ENCODE results near the gene POU3F3.

Gene POU3F3

GRCh38 chr2:104861351-104862057 is 7.6 kb downstream of the POU3F3 start:
- no peak for TF ChIP-seq CTCF (IDR thresholded peaks at IDR 0.05; ENCODE audit: unreplicated experiment in 3 of 3)
- H3K9me3 Mint-ChIP-seq, result no peaks in the 10 kb centered on the region
- peaks cover 28% of the 10 kb centered on the region for H3K36me3 Mint-ChIP-seq (ENCODE audit: low read depth)
- H3K4me3 Mint-ChIP-seq, result peak overlapping the region; percentile 81 to 83 (median 82)
- H3K27ac Mint-ChIP-seq, result peak overlapping the region; percentile 80 to 86 (median 83)
- peaks cover 21% of the 10 kb centered on the region for H3K4me1 Mint-ChIP-seq
- peaks cover 100% of the 10 kb centered on the region for H3K27me3 Mint-ChIP-seq (ENCODE audit: low read depth)

- TF ChIP-seq CTCF (IDR thresholded peaks at IDR 0.05; ENCODE audit: unreplicated experiment in 3 of 3), result no peak
- H3K9me3 Mint-ChIP-seq, result no peaks in the 10 kb centered on the region
- H3K27me3 Mint-ChIP-seq (ENCODE audit: low read depth), result peaks cover 100% of the 10 kb centered on the region
- peak overlapping the region; percentile 81 to 83 (median 82) for H3K4me3 Mint-ChIP-seq
- peak overlapping the region; percentile 80 to 86 (median 83) for H3K27ac Mint-ChIP-seq
- H3K4me1 Mint-ChIP-seq, result peaks cover 25% of the 10 kb centered on the region
- peaks cover 24% of the 10 kb centered on the region for H3K36me3 Mint-ChIP-seq (ENCODE audit: low read depth)
These were observed 8.4 kb downstream of the POU3F3 start for GRCh38 chr2:104862058-104862941.

GRCh38 chr2:104863146-104863467 is 9.2 kb downstream of the POU3F3 start:
- TF ChIP-seq CTCF (IDR thresholded peaks at IDR 0.05; ENCODE audit: unreplicated experiment in 3 of 3), result no peak
- Mint-ChIP-seq H3K4me1 (peaks cover 25% of the 10 kb centered on the region), H3K9me3 (no peaks in the 10 kb centered on the region), H3K4me3 (peak overlapping the region; percentile 69 to 74 (median 73)), H3K27me3 (ENCODE audit: low read depth) (peaks cover 100% of the 10 kb centered on the region), H3K36me3 (ENCODE audit: low read depth) (peaks cover 19% of the 10 kb centered on the region), H3K27ac (peak overlapping the region; percentile 78 to 86 (median 80))

GRCh38 chr2:104863468-104864279 is 9.8 kb downstream of the POU3F3 start:
- Mint-ChIP-seq H3K36me3 (ENCODE audit: low read depth) (peaks cover 13% of the 10 kb centered on the region), H3K9me3 (no peaks in the 10 kb centered on the region), H3K27me3 (ENCODE audit: low read depth) (peaks cover 100% of the 10 kb centered on the region), H3K4me1 (peaks cover 25% of the 10 kb centered on the region), H3K27ac (peak overlapping the region; percentile 80 to 87 (median 86)), H3K4me3 (peak overlapping the region; percentile 73 to 78 (median 74))
- TF ChIP-seq CTCF (IDR thresholded peaks at IDR 0.05; ENCODE audit: unreplicated experiment in 3 of 3), result no peak

- peaks cover 100% of the 10 kb centered on the region for H3K27me3 Mint-ChIP-seq (ENCODE audit: low read depth)
- H3K4me3 Mint-ChIP-seq, result peak overlapping the region; percentile 61 to 78 (median 68)
- peak overlapping the region; percentile 80 to 87 (median 86) for H3K27ac Mint-ChIP-seq
- H3K9me3 Mint-ChIP-seq, result no peaks in the 10 kb centered on the region
- H3K4me1 Mint-ChIP-seq, result peaks cover 25% of the 10 kb centered on the region
- TF ChIP-seq CTCF (IDR thresholded peaks at IDR 0.05; ENCODE audit: unreplicated experiment in 3 of 3), result no peak
- peaks cover 5% of the 10 kb centered on the region for H3K36me3 Mint-ChIP-seq (ENCODE audit: low read depth)
These were observed 10.6 kb downstream of the POU3F3 start for GRCh38 chr2:104864280-104865095.

Measured in nephron (organoid).